ENCODE results near the gene MRPL14. TPM values are rescaled to one million over a fixed set of nuclear protein-coding genes. Genes with fewer than 3 reads are reported as not detected.

Gene MRPL14
- total RNA-seq, 1 donor from 2014 or later: 65.5 TPM

DNA sequence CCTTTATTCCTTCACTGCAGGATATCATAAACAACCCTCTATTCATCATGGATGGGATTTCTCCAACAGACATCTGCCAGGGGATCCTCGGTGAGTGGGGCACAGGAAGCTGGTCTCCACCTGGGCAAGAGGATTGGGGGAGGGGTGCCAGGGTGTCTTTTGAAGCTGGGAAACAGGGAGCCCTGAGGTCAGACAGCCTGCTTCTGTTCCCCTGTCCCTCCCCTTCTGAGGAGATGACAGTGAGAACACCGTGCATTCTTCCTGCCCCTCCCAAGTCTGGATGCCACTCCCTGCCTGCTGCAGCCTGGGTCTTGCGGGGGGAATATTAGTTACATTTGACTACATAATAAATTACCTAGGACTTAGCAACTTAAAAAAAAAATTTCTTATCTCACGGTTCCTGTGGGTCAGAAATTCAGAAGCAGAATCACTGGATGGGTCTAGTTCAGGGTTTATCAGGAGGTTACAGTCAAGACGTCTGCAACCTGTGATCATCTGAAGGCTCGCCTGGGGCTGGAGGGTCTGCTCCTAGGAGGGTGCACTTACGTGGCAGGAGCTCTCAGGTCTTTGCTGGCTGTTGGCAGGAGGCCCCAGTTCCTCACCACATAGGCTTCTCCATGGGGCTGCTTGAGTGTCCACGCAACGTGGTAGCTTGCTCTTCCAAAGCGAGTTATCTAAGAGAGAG, 42.8 kb upstream of the MRPL14 start:
- no peak for DNase-seq (ENCODE audit: low read depth, low spot score)
- TF ChIP-seq, protein P1, sequence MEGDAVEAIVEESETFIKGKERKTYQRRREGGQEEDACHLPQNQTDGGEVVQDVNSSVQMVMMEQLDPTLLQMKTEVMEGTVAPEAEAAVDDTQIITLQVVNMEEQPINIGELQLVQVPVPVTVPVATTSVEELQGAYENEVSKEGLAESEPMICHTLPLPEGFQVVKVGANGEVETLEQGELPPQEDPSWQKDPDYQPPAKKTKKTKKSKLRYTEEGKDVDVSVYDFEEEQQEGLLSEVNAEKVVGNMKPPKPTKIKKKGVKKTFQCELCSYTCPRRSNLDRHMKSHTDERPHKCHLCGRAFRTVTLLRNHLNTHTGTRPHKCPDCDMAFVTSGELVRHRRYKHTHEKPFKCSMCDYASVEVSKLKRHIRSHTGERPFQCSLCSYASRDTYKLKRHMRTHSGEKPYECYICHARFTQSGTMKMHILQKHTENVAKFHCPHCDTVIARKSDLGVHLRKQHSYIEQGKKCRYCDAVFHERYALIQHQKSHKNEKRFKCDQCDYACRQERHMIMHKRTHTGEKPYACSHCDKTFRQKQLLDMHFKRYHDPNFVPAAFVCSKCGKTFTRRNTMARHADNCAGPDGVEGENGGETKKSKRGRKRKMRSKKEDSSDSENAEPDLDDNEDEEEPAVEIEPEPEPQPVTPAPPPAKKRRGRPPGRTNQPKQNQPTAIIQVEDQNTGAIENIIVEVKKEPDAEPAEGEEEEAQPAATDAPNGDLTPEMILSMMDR (conservative IDR thresholded peaks at IDR 0.05): no peak
- Mint-ChIP-seq H3K9me3 (no peaks in the 10 kb centered on the region), H3K27ac (ENCODE audit: unreplicated experiment) (no peak overlapping the region), H3K27me3 (ENCODE audit: low read depth) (peaks cover 13% of the 10 kb centered on the region), H3K4me3 (no peak overlapping the region), H3K36me3 (ENCODE audit: low read depth) (no peaks in the 10 kb centered on the region), H3K4me1 (peaks cover 17% of the 10 kb centered on the region)

DNA sequence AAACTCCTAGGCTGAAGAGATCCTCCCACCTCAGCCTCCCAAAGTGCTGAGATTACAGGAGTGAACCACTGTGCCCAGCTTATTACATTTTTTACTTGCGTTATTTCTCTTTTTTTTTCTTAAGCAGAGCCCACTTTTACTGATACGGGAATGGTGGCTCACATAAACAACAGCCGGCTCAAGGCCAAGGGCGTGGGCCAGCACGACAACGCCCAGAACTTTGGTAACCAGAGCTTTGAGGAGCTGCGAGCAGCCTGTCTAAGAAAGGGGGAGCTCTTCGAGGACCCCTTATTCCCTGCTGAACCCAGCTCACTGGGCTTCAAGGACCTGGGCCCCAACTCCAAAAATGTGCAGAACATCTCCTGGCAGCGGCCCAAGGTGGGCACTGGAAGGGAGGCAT, 41.9 kb upstream of the MRPL14 start:
- DNase-seq (ENCODE audit: low read depth, low spot score): no peak
- H3K27me3 Mint-ChIP-seq (ENCODE audit: low read depth): peaks cover 17% of the 10 kb centered on the region
- H3K9me3 Mint-ChIP-seq: no peaks in the 10 kb centered on the region
- H3K36me3 Mint-ChIP-seq (ENCODE audit: low read depth): no peaks in the 10 kb centered on the region
- TF ChIP-seq, protein P1 (conservative IDR thresholded peaks at IDR 0.05): no peak
- H3K4me1 Mint-ChIP-seq: peaks cover 20% of the 10 kb centered on the region
- no peak overlapping the region for H3K27ac Mint-ChIP-seq (ENCODE audit: unreplicated experiment)
- H3K4me3 Mint-ChIP-seq: no peak overlapping the region

DNA sequence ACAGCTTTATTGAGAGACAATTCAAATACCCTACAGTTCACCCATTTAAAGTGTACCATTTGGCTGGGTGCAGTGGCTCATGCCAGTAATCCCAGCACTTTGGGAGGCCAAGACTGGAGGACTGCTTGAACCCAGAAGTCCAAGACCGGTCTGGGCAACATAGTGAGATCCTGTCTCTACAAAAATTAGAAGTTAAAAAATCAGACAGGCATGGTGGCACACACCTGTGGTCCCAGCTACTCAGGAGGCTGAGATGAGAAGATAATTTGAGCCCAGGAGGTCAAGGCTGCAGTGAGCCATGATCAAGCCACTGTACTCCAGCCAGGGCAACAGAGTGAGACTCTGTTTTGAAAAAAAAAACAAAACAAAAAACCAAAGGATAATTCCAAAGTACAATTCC, 40.3 kb upstream of the MRPL14 start:
- H3K27me3 Mint-ChIP-seq (ENCODE audit: low read depth): peaks cover 18% of the 10 kb centered on the region
- no peaks in the 10 kb centered on the region for H3K9me3 Mint-ChIP-seq
- no peaks in the 10 kb centered on the region for H3K36me3 Mint-ChIP-seq (ENCODE audit: low read depth)
- H3K4me1 Mint-ChIP-seq: peaks cover 21% of the 10 kb centered on the region
- TF ChIP-seq, protein P1 (conservative IDR thresholded peaks at IDR 0.05): no peak
- no peak for DNase-seq (ENCODE audit: low read depth, low spot score)
- no peak overlapping the region for H3K27ac Mint-ChIP-seq (ENCODE audit: unreplicated experiment)
- H3K4me3 Mint-ChIP-seq: no peak overlapping the region

DNA sequence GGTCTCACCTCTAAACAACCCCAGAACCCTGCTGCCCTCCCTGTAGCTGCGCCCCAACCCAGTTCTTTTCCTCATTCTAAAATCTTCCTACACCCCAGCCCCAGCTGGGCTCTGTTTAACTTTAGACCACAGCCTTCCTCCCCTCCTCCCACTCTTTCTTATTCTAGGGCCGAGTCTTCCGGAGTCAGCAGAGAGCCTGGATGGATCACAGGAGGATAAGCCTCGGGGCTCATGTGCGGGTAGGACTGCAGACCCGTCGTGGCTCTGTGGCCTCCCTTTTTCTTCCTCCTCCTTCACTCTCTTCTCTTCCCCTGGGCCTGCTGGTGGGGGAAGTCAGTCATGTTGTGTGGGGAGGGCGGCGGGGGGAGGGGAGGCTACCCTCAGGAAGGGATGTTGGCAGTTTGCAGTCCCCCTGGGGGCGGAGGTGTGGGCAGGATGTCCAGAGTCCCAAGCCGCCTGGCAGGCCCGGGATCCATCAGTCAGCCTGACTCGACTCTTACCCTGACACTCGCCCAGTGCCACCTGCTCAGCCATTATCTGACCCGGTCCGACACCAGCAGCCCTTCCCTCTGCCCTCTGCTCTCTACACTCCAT, 39.4 kb upstream of the MRPL14 start:
- H3K9me3 Mint-ChIP-seq: no peaks in the 10 kb centered on the region
- H3K4me1 Mint-ChIP-seq: peaks cover 19% of the 10 kb centered on the region
- H3K27ac Mint-ChIP-seq (ENCODE audit: unreplicated experiment): peak overlapping the region; percentile 12
- TF ChIP-seq, protein P1 (conservative IDR thresholded peaks at IDR 0.05): no peak
- H3K36me3 Mint-ChIP-seq (ENCODE audit: low read depth): no peaks in the 10 kb centered on the region
- peaks cover 18% of the 10 kb centered on the region for H3K27me3 Mint-ChIP-seq (ENCODE audit: low read depth)
- DNase-seq (ENCODE audit: low read depth, low spot score): no peak
- H3K4me3 Mint-ChIP-seq: no peak overlapping the region

DNA sequence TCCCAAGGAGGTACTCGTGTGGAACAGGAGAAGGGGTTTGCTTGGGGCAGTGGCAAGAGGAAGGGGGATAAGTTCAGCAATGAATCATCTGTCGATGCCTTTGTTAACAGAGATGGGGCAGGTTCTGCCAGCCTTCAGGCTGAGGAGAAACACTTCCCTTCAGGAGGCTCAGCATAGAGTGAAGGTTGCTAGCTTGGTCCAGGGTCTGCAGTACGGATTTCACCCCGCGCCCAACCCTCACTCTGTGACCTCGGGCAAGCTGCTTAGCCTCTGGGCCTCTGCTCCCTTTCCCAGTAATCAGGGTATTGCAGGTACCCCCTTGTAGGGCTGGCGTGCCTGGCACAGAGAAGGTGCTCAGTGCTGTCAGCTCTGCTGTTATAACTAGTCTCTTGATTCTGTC, 38.9 kb upstream of the MRPL14 start:
- Mint-ChIP-seq H3K9me3 (no peaks in the 10 kb centered on the region), H3K27ac (ENCODE audit: unreplicated experiment) (peak overlapping the region; percentile 12), H3K27me3 (ENCODE audit: low read depth) (peaks cover 14% of the 10 kb centered on the region), H3K36me3 (ENCODE audit: low read depth) (no peaks in the 10 kb centered on the region), H3K4me3 (no peak overlapping the region), H3K4me1 (peaks cover 19% of the 10 kb centered on the region)
- TF ChIP-seq, protein P1 (conservative IDR thresholded peaks at IDR 0.05): no peak
- DNase-seq (ENCODE audit: low read depth, low spot score): no peak
